LNCAP (cell line): Measurements from ENCODE around the gene CREB3L2.

ENCODE experiments used
- CTCF ChIP-seq: fragments of 450-650 bp; IDR thresholded peaks from 2 replicates; pipeline ENCODE4 v1.5.1; 2017; ENCODE audit warnings: mild to moderate bottlenecking

The CREB3L2 gene

GRCh38 chr7:138032186-138032585 is 30.3 kb upstream of the CREB3L2 start:
- no peak for TF ChIP-seq CTCF

GRCh38 chr7:138030679-138031351 is 28.9 kb upstream of the CREB3L2 start:
- TF ChIP-seq CTCF: no peak

GRCh38 chr7:138029941-138030340 is 28.1 kb upstream of the CREB3L2 start:
- no peak for TF ChIP-seq CTCF

GRCh38 chr7:138029126-138029525 is 27.2 kb upstream of the CREB3L2 start:
- no peak for TF ChIP-seq CTCF

- no peak for TF ChIP-seq CTCF
These were observed 25.2 kb upstream of the CREB3L2 start for GRCh38 chr7:138027100-138027499.

GRCh38 chr7:138025215-138026186 is 23.6 kb upstream of the CREB3L2 start:
- no peak for TF ChIP-seq CTCF

- TF ChIP-seq CTCF: no peak
These were observed 22.9 kb upstream of the CREB3L2 start for GRCh38 chr7:138024765-138025164.
